HG02943 (cell line): ENCODE data around the gene GTSF1L.

Source experiments
- ATAC-seq: cut with Tn5 transposase; IDR thresholded peaks from one replicate; pipeline ENCODE4 v1.9.1; 2021; ENCODE audit warnings: mild to moderate bottlenecking, low read depth, moderate library complexity; ENCODE audit not compliant: unreplicated experiment

GTSF1L gene

DNA sequence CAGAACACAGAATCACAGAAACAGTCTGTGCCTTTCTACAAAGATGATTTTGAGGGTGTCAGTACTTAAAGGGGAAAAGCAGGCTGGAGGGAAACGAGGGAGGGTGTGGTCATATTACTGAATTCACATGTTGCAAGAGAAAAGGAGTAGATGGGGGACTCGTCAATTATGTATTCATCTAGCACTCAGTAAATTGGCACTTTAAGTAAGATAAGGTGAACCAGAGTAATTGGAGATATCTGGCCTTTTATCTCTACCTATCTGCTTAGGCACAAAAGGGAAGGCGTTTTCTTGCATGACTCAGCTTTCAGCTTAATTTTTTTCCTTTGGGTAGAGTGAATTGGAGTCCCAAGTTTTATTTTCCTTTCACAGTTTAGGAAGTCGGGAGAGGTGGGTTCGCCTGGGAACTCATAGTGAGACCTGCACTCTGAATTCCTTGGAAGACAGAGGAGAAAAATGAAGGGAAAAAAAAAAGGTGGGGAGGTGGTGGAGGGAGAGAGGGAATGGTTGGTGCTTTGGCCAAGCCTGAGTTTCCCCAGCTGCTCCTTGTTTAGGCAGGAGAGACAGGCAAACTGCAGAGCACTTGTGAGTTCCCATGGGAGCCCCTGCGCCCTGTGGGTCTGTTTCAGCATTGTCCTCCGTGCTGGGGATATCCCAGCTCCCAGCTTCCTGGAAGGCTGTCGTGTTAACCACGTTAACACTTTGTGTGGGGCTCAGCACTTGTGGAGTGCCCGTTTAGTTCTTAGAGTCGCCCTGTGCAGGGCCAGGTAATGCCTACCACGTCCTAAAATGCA lies 19.7 kb upstream of the GTSF1L start:
- ATAC-seq = no peak

- ATAC-seq = no peak
These were observed 18.3 kb upstream of the GTSF1L start for GRCh38 chr20:43744966-43745730.

DNA sequence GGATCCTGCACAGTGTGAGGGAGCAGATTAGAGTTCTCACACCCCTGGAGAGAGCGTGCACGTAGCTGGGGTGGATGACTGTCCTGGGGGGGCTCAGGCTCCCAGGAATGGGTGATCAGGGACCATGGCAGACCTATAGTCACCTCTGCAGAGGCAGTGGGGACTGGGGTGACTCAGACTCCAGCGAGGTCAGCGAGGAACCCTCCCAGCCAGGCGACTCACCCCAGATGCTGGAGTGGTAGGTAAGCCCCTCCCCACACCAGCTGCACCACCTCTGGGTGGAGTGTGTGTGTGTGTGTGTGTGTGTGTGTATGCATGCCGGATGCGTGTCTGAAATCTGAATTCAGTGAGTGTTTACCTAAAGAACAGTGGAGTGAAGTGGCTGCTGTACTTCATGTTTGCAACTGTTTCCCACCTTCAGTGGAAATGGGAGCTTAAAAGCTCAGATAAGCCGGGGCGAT lies 17.4 kb upstream of the GTSF1L start:
- ATAC-seq = no peak

- no peak for ATAC-seq
These were observed 13.8 kb upstream of the GTSF1L start for GRCh38 chr20:43740642-43741041.

GRCh38 chr20:43739148-43739749 lies 12.4 kb upstream of the GTSF1L start:
- no peak for ATAC-seq

- ATAC-seq = no peak
These were observed 11.1 kb upstream of the GTSF1L start for GRCh38 chr20:43737925-43738324.

DNA sequence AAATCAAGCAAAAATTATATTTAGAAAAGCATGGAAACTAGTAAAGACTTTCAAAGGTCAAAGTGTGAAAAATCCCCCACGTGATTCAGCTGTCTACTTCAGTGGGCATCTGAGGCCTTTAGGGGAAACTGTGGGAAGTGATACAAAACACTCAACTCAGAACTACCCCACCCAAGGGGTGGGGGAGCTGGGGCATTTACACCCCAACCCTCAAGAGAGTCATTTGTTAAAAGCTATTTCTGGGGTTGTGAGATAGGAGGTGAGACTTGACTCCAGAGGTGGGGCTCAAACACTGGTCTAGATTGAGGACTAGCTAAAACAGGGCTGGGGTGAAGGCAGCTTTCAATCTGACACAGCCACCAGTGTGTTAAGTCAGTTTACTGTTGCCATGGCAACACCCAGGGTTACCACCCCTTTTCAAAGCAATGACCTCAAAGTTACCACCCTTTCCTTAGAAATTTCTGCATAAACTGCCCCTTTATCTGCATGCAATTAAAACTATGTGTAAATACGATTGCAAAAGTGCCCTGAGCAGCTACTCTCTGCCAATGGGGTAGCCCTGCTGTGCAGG lies 9.9 kb upstream of the GTSF1L start:
- no peak for ATAC-seq

DNA sequence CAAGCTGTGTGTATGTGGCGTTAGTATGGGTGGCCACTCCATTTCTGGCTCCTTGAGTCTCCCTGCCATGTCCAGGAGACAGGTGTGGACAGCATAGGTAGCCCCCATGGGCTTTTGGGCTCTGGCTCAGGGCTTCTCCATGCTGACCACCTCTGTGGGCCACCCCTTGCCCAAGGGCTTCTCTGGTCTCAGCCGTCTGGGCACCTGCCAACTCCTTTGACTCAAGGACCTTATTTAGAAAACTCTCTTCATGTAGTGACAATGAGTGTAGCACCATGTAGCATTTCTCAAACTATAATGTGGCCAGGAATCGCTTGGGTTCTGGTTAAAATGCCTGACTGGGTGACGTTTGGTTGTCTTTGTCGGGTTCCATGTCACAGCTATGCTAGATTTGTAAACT lies 5.1 kb upstream of the GTSF1L start:
- ATAC-seq = no peak

- no peak for ATAC-seq
These were observed 4.7 kb upstream of the GTSF1L start for GRCh38 chr20:43731469-43731868.

GRCh38 chr20:43728686-43729255 lies 2.0 kb upstream of the GTSF1L start:
- ATAC-seq = no peak

DNA sequence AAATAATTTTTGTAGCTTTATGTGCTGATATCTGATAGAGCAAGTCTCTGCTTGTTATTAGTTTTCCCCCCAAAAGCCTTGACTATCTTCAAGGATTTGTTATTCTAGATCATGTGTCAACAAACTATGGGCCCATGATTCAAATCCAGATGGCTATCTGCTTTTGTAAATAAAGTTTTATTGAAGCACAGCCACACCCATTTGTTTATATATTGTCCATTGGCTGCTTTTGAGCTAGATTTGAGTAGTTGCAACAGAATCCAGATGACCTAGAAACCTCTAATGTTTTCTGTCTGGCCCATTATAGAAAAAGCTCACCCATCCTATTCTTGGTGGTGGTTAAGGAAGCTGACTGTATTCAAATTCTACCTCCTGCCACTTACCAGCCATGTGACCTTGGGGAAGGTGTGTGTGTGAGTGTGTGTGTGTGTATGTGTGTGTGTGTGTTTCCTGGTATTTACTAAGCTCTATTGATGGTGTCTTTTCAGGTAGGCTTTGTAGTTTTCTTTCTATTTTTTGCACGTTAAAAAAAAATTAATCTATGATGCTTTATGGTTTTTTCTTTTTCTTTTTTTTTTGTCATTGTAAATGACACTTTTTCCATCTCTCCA lies 1.3 kb upstream of the GTSF1L start:
- no peak for ATAC-seq

DNA sequence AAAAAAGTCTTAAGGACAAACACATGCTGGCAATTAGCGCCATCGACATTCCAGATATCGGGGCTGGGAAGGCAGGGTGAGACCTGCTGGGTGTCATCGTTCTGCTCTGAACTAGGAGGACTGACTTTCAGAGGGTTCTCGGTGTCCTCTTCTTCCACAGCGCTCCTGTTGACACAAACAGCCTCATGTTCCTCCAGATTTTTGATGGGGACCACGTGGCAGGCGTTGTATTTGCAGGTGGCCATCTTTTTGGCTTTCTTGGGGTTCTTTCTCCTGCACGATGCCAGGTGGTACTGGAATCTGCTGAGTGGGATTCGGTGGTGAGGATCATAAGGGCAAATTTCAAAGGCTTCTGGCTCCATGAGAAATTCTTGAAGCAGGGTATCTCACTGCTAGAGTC lies 469 bp downstream of the GTSF1L start:
- ATAC-seq = no peak

- no peak for ATAC-seq
These were observed 1.1 kb downstream of the GTSF1L start for GRCh38 chr20:43725666-43726065.

DNA sequence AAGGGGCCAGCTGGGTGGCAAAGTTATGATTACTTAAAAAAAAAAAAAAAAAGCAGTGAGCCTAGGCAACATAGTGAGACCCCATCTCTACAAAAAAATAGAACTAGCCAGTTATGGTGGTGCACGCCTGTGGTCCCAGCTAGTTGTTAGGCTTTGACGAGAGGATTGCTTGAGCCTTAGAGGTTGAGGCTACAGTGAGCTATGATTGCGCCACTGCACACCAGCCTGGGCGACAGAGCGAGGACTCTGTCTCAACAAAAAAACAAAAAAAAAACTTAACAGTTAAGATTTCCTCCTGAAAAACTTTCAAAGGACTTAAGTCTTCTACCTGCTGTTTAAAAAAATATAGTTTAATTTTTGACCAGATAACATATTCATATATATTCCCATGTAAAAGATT lies 2.4 kb downstream of the GTSF1L start:
- no peak for ATAC-seq

- ATAC-seq = no peak
These were observed 3.1 kb downstream of the GTSF1L start for GRCh38 chr20:43723735-43724134.

DNA sequence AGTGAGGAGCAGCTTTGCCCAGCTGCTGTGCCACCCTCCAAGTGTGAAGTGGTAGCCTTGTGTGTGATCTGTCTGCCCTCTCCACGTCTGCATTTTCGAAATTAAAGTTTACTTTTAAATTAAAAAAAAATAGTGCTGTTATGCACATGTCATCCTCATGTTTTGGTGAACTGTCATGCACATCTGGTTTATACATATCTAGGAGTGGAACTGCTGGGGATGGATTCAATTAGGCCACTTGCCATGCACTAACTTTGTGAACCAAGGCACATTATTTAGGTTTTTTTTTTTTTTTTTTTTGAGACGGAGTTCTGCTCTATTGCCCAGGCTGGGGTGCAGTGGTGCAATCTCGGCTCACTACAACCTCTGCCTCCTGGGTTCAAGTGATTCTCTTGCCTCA lies 3.6 kb downstream of the GTSF1L start:
- no peak for ATAC-seq

DNA sequence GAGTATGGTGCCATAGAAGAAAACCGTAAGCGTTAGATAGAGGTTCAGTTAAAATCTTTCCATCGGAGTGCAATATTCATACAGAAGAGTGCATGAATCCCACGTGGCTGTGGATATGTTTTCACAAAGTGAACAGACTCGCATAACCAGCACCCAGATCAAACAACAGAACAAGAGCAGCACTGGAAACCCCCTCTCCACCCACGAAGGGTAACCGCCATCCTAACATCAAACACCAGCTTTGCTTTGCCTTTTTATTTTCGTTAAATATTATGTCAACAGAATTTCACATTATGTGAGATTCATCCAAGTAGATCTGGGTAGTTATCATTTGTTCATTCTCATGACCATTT lies 4.7 kb downstream of the GTSF1L start:
- ATAC-seq = no peak

DNA sequence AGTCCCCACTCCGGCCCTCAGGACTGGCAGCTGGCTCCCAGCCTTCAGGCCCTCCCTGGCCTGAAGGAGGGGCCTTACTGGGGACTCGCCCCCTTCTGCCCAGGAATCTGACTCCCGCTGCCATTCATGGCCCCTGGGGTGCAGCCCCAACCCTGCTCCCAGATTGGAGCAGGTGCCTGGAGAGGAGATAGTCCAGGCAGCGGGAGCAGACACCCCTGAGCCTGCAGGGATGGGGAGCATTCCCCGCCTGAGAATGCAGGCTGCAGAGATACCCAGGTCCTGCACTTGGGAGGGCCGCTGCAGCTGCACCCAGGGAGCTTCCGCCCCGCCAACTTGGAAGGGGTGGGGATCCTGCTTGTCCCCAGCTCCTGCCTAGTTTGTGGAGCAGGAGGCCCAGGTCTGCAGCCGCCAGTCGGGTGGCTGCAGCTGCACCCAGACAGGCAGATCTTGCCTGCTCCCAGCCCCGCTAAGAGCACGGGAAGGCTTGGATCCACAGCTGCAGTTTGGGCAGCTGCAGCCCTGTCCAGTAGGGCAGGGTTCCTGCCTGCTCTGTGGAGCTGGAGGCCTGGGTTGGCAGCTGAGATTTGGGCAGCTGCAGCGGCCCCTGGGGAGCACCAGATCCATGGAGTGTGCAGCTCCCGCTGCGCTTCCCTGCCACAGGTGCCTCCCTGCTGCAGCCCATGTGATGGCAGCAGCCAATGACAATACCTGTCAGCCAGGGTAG lies 5.2 kb downstream of the GTSF1L start:
- no peak for ATAC-seq

GRCh38 chr20:43721097-43721428 lies 5.7 kb downstream of the GTSF1L start:
- ATAC-seq = no peak

DNA sequence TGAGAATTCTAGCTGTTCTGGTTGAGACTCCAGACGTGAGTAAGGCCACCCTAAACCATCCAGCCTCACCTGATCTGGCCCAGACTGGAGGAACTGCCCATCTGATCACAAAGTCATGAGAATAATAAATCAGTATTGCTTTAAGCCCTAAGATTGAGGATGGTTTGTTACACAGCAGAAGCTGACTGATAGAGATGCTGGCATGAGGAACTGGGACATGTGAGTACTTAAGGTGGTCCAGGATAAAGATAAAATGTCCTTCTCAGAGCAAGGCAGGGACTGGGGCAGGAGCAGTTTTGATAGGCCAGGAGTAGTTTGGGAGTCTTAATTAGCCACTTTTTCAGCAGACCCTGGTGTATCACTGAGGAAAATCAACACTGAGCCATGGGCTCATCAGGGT lies 6.8 kb downstream of the GTSF1L start:
- ATAC-seq = no peak
